ENCODE results near the gene FLACC1. TPM values are rescaled to one million over a fixed set of nuclear protein-coding genes. Genes with fewer than 3 reads are reported as not detected.
A peak's percentile ranks its signal among the peaks of the same experiment; 100 is the strongest.

The FLACC1 gene
- total RNA-seq, 2 experiments from 2014 or later: 0.98 to 1.3 TPM

DNA sequence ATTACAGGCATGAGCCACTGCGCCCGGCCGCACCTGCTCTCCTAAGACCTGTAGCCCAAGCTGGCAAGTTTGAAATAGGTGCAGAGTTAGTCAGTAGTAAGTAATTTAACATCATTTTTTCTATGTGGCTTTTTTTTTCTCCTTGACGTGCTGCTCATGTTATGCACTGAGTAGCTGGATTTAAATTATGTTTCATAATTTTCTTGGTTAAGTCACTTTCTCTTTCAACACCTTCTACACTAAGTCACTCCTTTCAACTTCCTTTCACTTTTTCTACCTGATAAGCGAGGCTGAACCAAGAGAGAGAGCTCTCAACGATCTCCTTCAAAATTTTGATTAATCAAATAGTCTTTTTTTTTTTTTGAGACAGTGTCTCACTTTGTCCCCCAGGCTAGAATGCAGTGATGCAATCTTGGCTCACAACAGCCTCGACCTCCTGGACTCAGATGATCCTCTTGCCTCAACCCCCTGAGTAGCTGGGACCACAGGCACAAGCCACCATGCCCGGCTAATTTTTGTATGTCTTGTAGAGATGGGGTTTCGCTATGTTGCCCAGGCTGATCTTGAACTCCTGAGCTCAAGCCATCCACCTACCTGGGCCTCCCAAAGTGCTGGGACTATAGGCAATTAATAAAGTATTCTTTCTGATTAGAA is 83.7 kb downstream of the FLACC1 start:
- H3K4me3 Mint-ChIP-seq: no peak overlapping the region
- H3K27me3 Mint-ChIP-seq: no peaks in the 10 kb centered on the region
- peaks cover 41% of the 10 kb centered on the region for H3K4me1 Mint-ChIP-seq
- no peak for DNase-seq
- H3K36me3 Mint-ChIP-seq: peaks cover 50% of the 10 kb centered on the region
- H3K27ac Mint-ChIP-seq: peak overlapping the region; percentile 27
- H3K9me3 Mint-ChIP-seq: no peaks in the 10 kb centered on the region

GRCh38 chr2:201271917-201272316 is 85.2 kb downstream of the FLACC1 start:
- peak overlapping the region; percentile 40 for H3K27ac Mint-ChIP-seq
- peaks cover 47% of the 10 kb centered on the region for H3K4me1 Mint-ChIP-seq
- DNase-seq: no peak
- H3K4me3 Mint-ChIP-seq: no peak overlapping the region
- H3K27me3 Mint-ChIP-seq: no peaks in the 10 kb centered on the region
- H3K36me3 Mint-ChIP-seq: peaks cover 46% of the 10 kb centered on the region
- no peaks in the 10 kb centered on the region for H3K9me3 Mint-ChIP-seq

DNA sequence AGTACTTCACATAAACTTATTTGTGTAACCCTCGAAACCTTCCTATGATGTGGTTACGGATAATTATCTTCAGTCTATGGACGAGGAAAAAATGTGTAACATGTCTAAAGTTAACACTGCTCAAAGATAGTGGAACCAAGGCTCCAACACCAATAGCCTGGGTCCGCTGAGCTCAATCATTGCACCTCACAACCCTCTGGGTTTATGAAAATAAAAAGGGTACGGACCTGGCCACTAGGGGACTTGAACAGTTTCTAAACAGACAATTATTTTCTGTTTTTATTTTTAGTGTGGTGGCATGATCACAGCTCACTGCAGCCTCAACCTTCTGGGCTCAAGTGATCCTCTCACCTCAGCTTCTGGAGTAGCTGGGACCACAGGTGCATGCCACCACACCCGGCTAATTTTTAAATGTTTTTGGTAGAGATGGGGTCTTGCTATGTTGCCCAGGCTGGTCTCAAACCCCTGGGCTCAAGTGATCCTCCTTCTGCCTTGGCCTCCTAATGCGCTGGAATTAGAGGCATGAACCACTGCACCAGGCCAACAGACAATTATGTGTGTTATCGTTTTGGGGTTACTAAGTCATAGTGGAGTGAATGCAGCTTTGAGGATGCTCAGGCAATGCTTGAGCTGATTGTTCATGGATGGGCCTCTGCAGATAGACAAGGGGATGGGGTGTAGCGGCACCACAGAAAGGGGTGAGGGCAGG is 86.7 kb downstream of the FLACC1 start:
- Mint-ChIP-seq H3K36me3 (peaks cover 49% of the 10 kb centered on the region), H3K27ac (peak overlapping the region; percentile 8), H3K4me3 (no peak overlapping the region), H3K4me1 (peaks cover 57% of the 10 kb centered on the region), H3K27me3 (no peaks in the 10 kb centered on the region), H3K9me3 (no peaks in the 10 kb centered on the region)
- no peak for DNase-seq

DNA sequence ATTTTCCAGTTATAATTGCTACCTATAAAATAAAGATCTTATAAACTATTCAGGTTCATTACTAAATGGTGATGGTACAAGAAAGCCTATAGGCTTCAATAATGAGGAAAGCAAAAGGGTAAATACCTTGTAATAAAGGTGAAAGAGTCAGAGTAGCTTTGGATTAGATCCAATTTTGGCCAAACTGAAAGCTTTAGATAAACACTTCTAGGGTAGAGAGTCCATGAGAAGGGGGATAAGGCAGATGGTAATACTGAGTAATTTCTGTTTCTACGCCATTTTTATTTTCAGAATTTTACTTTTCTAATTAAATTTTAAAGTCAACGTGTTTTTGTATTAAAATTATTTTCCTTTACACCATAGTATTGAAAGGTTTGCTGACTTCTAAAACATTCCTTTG is 87.4 kb downstream of the FLACC1 start:
- Mint-ChIP-seq H3K36me3 (peaks cover 45% of the 10 kb centered on the region), H3K4me1 (peaks cover 59% of the 10 kb centered on the region), H3K9me3 (no peaks in the 10 kb centered on the region), H3K27me3 (no peaks in the 10 kb centered on the region), H3K27ac (peak overlapping the region; percentile 50), H3K4me3 (no peak overlapping the region)
- no peak for DNase-seq

DNA sequence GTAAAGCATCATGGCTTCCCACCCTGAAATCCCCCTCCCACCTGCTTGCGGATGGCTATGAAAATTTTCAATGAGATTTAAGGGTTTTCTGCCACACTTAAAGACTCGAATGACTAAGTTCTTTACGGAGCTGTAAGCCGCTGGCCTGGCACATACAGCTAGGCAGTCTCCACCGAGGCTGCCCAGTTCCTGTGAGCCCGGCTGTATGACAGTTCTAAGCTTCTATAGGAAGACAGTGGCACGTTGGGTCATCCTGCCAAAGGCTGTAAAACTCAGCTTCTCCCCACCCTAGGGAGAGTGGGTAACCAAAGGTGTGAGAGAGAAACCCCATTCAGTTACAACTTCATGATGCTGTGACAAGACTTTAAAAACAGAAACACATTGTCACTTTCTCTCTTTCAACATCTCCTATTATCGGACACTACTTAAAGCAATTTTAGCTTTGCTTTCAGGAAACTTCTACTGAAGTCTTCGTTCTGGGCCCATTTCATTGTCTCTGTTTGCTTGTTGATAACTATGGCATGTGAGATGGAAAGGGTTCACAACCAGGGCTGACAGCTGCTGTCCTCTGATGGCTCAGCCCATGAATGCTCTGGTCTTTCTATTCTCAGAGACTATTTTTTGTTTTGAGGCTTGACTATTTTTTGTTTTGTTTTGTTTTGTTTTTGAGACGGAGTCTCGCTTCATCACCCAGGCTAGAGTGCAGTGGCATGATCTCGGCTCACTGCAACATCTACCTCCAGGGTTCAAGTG is 89.7 kb downstream of the FLACC1 start:
- Mint-ChIP-seq H3K4me1 (peaks cover 71% of the 10 kb centered on the region), H3K4me3 (no peak overlapping the region), H3K9me3 (no peaks in the 10 kb centered on the region), H3K36me3 (peaks cover 40% of the 10 kb centered on the region), H3K27me3 (no peaks in the 10 kb centered on the region), H3K27ac (peak overlapping the region; percentile 13)
- DNase-seq: no peak

- no peaks in the 10 kb centered on the region for H3K9me3 Mint-ChIP-seq
- H3K27me3 Mint-ChIP-seq: no peaks in the 10 kb centered on the region
- no peak overlapping the region for H3K4me3 Mint-ChIP-seq
- H3K4me1 Mint-ChIP-seq: peaks cover 70% of the 10 kb centered on the region
- DNase-seq: no peak
- H3K36me3 Mint-ChIP-seq: peaks cover 41% of the 10 kb centered on the region
- no peak overlapping the region for H3K27ac Mint-ChIP-seq
These were observed 90.5 kb downstream of the FLACC1 start for GRCh38 chr2:201266629-201267028.

- Mint-ChIP-seq H3K36me3 (peaks cover 48% of the 10 kb centered on the region), H3K27me3 (no peaks in the 10 kb centered on the region), H3K4me3 (peak overlapping the region; percentile 40), H3K4me1 (peaks cover 70% of the 10 kb centered on the region), H3K27ac (peak overlapping the region; percentile 61), H3K9me3 (no peaks in the 10 kb centered on the region)
- no peak for DNase-seq
These were observed 92.5 kb downstream of the FLACC1 start for GRCh38 chr2:201264472-201265173.

GRCh38 chr2:201263779-201264178 is 93.4 kb downstream of the FLACC1 start:
- peaks cover 41% of the 10 kb centered on the region for H3K36me3 Mint-ChIP-seq
- peak overlapping the region; percentile 40 for H3K4me3 Mint-ChIP-seq
- no peaks in the 10 kb centered on the region for H3K9me3 Mint-ChIP-seq
- H3K27me3 Mint-ChIP-seq: no peaks in the 10 kb centered on the region
- peak overlapping the region; percentile 65 for H3K27ac Mint-ChIP-seq
- no peak for DNase-seq
- peaks cover 72% of the 10 kb centered on the region for H3K4me1 Mint-ChIP-seq

GRCh38 chr2:201262718-201263117 is 94.4 kb downstream of the FLACC1 start:
- peak; percentile 22 for DNase-seq
- H3K36me3 Mint-ChIP-seq: peaks cover 37% of the 10 kb centered on the region
- peak overlapping the region; percentile 76 for H3K4me3 Mint-ChIP-seq
- H3K27ac Mint-ChIP-seq: peak overlapping the region; percentile 89
- H3K9me3 Mint-ChIP-seq: no peaks in the 10 kb centered on the region
- H3K27me3 Mint-ChIP-seq: no peaks in the 10 kb centered on the region
- H3K4me1 Mint-ChIP-seq: peaks cover 79% of the 10 kb centered on the region

- H3K27ac Mint-ChIP-seq: peak overlapping the region; percentile 96
- no peaks in the 10 kb centered on the region for H3K27me3 Mint-ChIP-seq
- H3K36me3 Mint-ChIP-seq: peaks cover 38% of the 10 kb centered on the region
- DNase-seq: no peak
- no peaks in the 10 kb centered on the region for H3K9me3 Mint-ChIP-seq
- peak overlapping the region; percentile 91 for H3K4me3 Mint-ChIP-seq
- peaks cover 79% of the 10 kb centered on the region for H3K4me1 Mint-ChIP-seq
These were observed 95.2 kb downstream of the FLACC1 start for GRCh38 chr2:201261906-201262305.

GRCh38 chr2:201261471-201261870 is 95.7 kb downstream of the FLACC1 start:
- no peaks in the 10 kb centered on the region for H3K27me3 Mint-ChIP-seq
- H3K9me3 Mint-ChIP-seq: no peaks in the 10 kb centered on the region
- H3K36me3 Mint-ChIP-seq: peaks cover 38% of the 10 kb centered on the region
- DNase-seq: peak; percentile 61
- peaks cover 79% of the 10 kb centered on the region for H3K4me1 Mint-ChIP-seq
- peak overlapping the region; percentile 91 for H3K4me3 Mint-ChIP-seq
- peak overlapping the region; percentile 96 for H3K27ac Mint-ChIP-seq

DNA sequence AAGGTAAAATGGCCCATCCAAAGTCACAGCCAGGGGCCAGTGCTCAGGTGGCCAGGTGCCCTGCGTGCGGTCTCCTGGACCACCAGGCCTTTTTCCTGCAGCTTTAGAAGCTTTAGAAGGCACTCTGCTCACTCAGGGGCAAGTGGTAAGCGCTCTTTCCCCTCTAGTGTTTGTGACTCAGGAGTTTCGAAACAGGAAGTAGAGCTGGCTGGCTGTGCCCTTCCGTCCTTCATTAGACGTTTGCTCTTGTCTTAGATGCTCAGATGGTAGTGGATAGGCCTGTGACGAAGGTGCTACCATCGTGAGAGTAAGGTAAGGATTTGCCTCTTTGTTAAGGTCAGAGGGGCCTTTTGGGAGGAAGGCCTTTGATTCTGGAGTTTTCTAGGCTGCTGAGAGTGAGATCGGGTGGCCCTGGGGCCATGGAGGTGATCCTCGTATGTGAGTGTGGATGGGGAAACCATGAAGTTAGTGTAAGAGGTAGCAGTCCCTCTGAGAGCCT is 96.8 kb downstream of the FLACC1 start, which contains the start of gene CASP8:
CASP8 (plus strand) TSS at position 235 of the 499 bp plus-strand sequence. CDS start 5,951 bp downstream, outside the sequence.
- Mint-ChIP-seq H3K27ac (peak within 1 kb of the TSS; percentile 99), H3K27me3 (no peaks in the 10 kb centered on the region), H3K9me3 (no peaks in the 10 kb centered on the region), H3K4me3 (peak within 1 kb of the TSS; percentile 91), H3K4me1 (peaks cover 74% of the 10 kb centered on the region), H3K36me3 (peaks cover 32% of the 10 kb centered on the region)
- DNase-seq: peak; percentile 68

- peaks cover 78% of the 10 kb centered on the region for H3K4me1 Mint-ChIP-seq
- H3K36me3 Mint-ChIP-seq: peaks cover 37% of the 10 kb centered on the region
- no peak for DNase-seq
- H3K27me3 Mint-ChIP-seq: no peaks in the 10 kb centered on the region
- peak overlapping the region; percentile 89 for H3K4me3 Mint-ChIP-seq
- H3K9me3 Mint-ChIP-seq: no peaks in the 10 kb centered on the region
- H3K27ac Mint-ChIP-seq: peak overlapping the region; percentile 99
These were observed 98.2 kb downstream of the FLACC1 start for GRCh38 chr2:201258666-201259615.

Measured in activated naive CD8-positive, alpha-beta T cell treated with anti-CD3 and anti-CD28 coated beads for 36 hours (primary cell).